ENCODE measurements around the gene SAFB2.

GRCh38 chr19:5637971-5638370 is 15.4 kb upstream of the SAFB2 start:
- TF ChIP-seq CTCF (IDR thresholded peaks at IDR 0.05), result no peak
- no peak for TF ChIP-seq EZH2 (IDR thresholded peaks at IDR 0.05; ENCODE audit: borderline replicate concordance, insufficient read depth, low read depth, low read length, poor library complexity, severe bottlenecking)

Measured in B cell (primary cell).